ENCODE data around the gene SETBP1. TPM values are rescaled to one million over a fixed set of nuclear protein-coding genes. Genes with fewer than 3 reads are reported as not detected.
A peak's percentile ranks its signal among the peaks of the same experiment; 100 is the strongest.

Gene SETBP1
- total and polyA plus RNA-seq, 4 donors: 1.3 to 85.0 (median 24.1) TPM

DNA sequence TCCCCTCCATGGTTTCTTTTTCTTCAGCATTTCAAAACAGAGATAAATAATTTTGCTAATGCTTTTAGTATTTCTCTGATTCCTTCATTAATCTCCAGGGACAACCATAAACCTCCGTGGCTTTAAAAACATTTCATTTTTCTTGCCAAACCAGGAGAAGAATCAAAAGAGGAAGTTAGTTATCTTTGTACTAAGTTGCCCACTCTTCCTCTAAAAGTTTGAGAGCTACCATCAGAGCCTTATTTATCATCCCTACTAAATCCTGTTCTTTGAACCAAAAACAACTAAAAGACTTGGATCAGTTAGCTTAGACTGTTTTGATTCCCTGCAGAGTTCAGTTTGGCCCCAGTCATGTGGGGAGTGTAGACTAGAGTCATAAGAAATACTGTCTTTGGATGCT is 208.4 kb downstream of the SETBP1 start:
- Histone ChIP-seq H3K27ac (ENCODE audit: low read depth in 1 of 2, low read length in 2 of 2) (no peak overlapping the region), H3K4me1 (ENCODE audit: control insufficient read depth in 1 of 2, insufficient read depth in 2 of 2, low read length in 2 of 2) (peaks cover 2 to 8% of the 10 kb centered on the region in 2 donors), H3K36me3 (ENCODE audit: control insufficient read depth in 1 of 2, insufficient read depth in 2 of 2, low read length in 1 of 2) (peaks cover 0 to under 1% of the 10 kb centered on the region in 2 donors), H3K9me3 (ENCODE audit: control insufficient read depth, low read length) (no peaks in the 10 kb centered on the region), H3K27me3 (ENCODE audit: control insufficient read depth in 1 of 2, insufficient read depth in 2 of 2, low read length in 1 of 2) (no peaks in the 10 kb centered on the region), H3K4me3 (ENCODE audit: low read length in 2 of 2) (no peak overlapping the region)
- DNase-seq: no peak
- intact Hi-C loops (cut with DNase I): loop anchor here in 1 of 2 donors (10.0 kb wide), 1 partner anchor 976 kb away; no protein-coding TSS in a partner anchor
- ATAC-seq (ENCODE audit: low FRiP score): no peak
- WGBS, 2 donors: 5 to 6% methylated on average over 1 of the region's 1 CpG

GRCh38 chr18:44893045-44893706 is 212.5 kb downstream of the SETBP1 start:
- intact Hi-C loops (cut with DNase I): loop anchor here in 1 of 2 donors (10.0 kb wide), 1 partner anchor 768 kb away; no protein-coding TSS in a partner anchor
- ATAC-seq (ENCODE audit: low FRiP score): no peak

GRCh38 chr18:44893966-44894365 is 213.3 kb downstream of the SETBP1 start:
- DNase-seq (no peak), ATAC-seq (ENCODE audit: low FRiP score) (no peak)
- no peaks in the 10 kb centered on the region for H3K36me3 ChIP-seq (ENCODE audit: control insufficient read depth in 1 of 2, insufficient read depth in 2 of 2, low read length in 1 of 2)
- WGBS, 2 donors: 42 to 44% methylated on average over 2 of the region's 2 CpGs
- peaks cover 0 to 2% of the 10 kb centered on the region in 2 donors for H3K4me1 ChIP-seq (ENCODE audit: control insufficient read depth in 1 of 2, insufficient read depth in 2 of 2, low read length in 2 of 2)
- no peak overlapping the region for H3K4me3 ChIP-seq (ENCODE audit: low read length in 2 of 2)
- no peaks in the 10 kb centered on the region for H3K9me3 ChIP-seq (ENCODE audit: control insufficient read depth, low read length)
- H3K27me3 ChIP-seq (ENCODE audit: control insufficient read depth in 1 of 2, insufficient read depth in 2 of 2, low read length in 1 of 2): no peaks in the 10 kb centered on the region
- intact Hi-C loops (cut with DNase I): loop anchor here in 1 of 2 donors (10.0 kb wide), 1 partner anchor 769 kb away; no protein-coding TSS in a partner anchor
- no peak overlapping the region for H3K27ac ChIP-seq (ENCODE audit: low read depth in 1 of 2, low read length in 2 of 2)

More at GRCh38 chr18:44893045-44893706, 212.5 kb downstream of the SETBP1 start:
- Histone ChIP-seq H3K27me3 (ENCODE audit: control insufficient read depth in 1 of 2, insufficient read depth in 2 of 2, low read length in 1 of 2) (no peaks in the 10 kb centered on the region), H3K27ac (ENCODE audit: low read depth in 1 of 2, low read length in 2 of 2) (no peak overlapping the region), H3K4me3 (ENCODE audit: low read length in 2 of 2) (no peak overlapping the region), H3K36me3 (ENCODE audit: control insufficient read depth in 1 of 2, insufficient read depth in 2 of 2, low read length in 1 of 2) (no peaks in the 10 kb centered on the region), H3K4me1 (ENCODE audit: control insufficient read depth in 1 of 2, insufficient read depth in 2 of 2, low read length in 2 of 2) (peaks cover 0 to 4% of the 10 kb centered on the region in 2 donors), H3K9me3 (ENCODE audit: control insufficient read depth, low read length) (no peaks in the 10 kb centered on the region)
- DNase-seq: no peak
- 93% methylated on average over 4 of the region's 4 CpGs for WGBS, 2 donors

DNA sequence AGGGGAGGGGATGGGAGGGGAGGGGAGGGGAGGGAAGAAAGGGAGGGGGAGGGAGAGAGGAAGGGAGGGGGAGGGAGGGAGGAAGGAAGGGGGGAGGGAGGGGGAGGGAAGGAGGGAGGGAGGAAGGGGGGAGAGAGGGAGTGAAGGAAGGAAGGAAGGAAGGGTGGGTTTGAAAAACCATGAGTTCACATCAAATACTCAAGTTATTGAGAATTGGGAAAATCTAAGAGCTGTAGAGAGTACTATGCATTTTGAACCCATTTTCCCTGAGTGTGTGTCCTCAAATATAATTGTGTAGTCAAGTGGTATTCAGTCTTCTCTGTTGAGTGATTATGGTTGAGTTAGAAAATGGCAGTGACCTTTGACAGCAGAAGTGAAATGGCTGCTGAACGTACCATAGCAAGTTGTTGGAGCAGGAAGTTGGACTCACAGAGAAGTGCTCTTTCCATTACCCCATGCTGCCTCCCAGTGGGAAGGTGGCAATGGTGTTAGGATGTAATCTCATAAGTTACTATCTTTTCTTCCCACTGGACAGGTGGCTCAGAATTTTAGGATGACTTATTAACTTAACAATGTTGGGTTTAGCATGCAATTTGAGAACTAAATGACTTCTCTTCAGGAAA is 214.6 kb downstream of the SETBP1 start:
- DNase-seq: peak in 1 of 2 donors; percentile 58
- H3K4me3 ChIP-seq (ENCODE audit: low read length in 2 of 2): no peak overlapping the region
- 20 to 22% methylated on average over 1 of the region's 1 CpG for WGBS, 2 donors

DNA sequence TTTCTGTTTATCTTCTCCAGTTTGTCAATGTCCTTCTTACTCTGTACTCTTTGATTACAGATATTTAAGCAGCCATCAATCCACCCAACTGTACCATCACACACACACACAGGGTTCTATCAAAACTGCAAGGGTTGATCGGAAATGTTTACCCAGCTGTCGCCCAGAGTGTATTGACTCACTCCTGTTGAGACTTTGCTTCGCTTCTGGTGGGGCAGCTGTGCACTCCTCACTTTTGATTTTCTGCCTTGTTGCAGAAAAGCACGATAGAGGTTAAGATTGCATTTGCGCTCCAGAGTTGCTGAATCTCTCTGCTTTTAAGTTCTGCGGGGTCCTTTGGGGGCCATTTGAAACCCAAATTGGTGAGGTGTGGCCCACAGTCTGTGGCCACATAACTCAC is 216.2 kb downstream of the SETBP1 start:
- no peaks in the 10 kb centered on the region for H3K9me3 ChIP-seq (ENCODE audit: control insufficient read depth, low read length)
- H3K4me1 ChIP-seq (ENCODE audit: control insufficient read depth in 1 of 2, insufficient read depth in 2 of 2, low read length in 2 of 2): no peaks in the 10 kb centered on the region
- H3K27ac ChIP-seq (ENCODE audit: low read depth in 1 of 2, low read length in 2 of 2): no peak overlapping the region
- H3K27me3 ChIP-seq (ENCODE audit: control insufficient read depth in 1 of 2, insufficient read depth in 2 of 2, low read length in 1 of 2): no peaks in the 10 kb centered on the region
- intact Hi-C loops (cut with DNase I): loop anchor here in 1 of 2 donors (10.0 kb wide), 1 partner anchor 772 kb away; no protein-coding TSS in a partner anchor
- WGBS, 2 donors: 93% methylated on average over 6 of the region's 6 CpGs
- ATAC-seq (ENCODE audit: low FRiP score) (no peak), DNase-seq (no peak)
- H3K4me3 ChIP-seq (ENCODE audit: low read length in 2 of 2): no peak overlapping the region
- no peaks in the 10 kb centered on the region for H3K36me3 ChIP-seq (ENCODE audit: control insufficient read depth in 1 of 2, insufficient read depth in 2 of 2, low read length in 1 of 2)

More for the DNA sequence above, 214.6 kb downstream of the SETBP1 start:
- Histone ChIP-seq H3K4me1 (ENCODE audit: control insufficient read depth in 1 of 2, insufficient read depth in 2 of 2, low read length in 2 of 2) (peaks cover 0 to 2% of the 10 kb centered on the region in 2 donors), H3K36me3 (ENCODE audit: control insufficient read depth in 1 of 2, insufficient read depth in 2 of 2, low read length in 1 of 2) (no peaks in the 10 kb centered on the region), H3K27me3 (ENCODE audit: control insufficient read depth in 1 of 2, insufficient read depth in 2 of 2, low read length in 1 of 2) (no peaks in the 10 kb centered on the region), H3K9me3 (ENCODE audit: control insufficient read depth, low read length) (no peaks in the 10 kb centered on the region), H3K27ac (ENCODE audit: low read depth in 1 of 2, low read length in 2 of 2) (no peak overlapping the region)
- peak; percentile 63 for ATAC-seq (ENCODE audit: low FRiP score)
- intact Hi-C loops (cut with DNase I): loop anchor here in 1 of 2 donors (10.0 kb wide), 1 partner anchor 770 kb away; no protein-coding TSS in a partner anchor

DNA sequence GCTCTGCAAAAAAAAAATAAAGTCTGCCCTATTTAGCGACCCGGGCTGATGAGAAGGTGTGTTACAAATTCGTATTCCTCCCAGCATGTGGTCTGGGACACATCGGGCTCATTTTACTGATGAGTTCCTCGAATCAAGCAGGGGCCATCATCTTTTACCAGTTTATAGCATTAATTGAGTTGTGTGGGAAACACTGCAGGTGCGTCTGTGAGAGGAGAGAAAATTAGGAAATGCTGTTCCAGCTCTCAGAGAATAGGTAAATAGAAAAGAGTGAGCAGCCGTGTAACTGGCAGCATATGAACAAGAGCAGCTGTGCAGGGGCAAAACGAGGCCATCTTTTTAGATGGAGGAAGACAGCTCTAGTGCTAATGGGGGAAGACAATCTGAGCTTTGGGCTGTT is 216.7 kb downstream of the SETBP1 start:
- 83 to 87% methylated on average over 8 of the region's 8 CpGs for WGBS, 2 donors
- ATAC-seq (ENCODE audit: low FRiP score): no peak
- Histone ChIP-seq H3K9me3 (ENCODE audit: control insufficient read depth, low read length) (no peaks in the 10 kb centered on the region), H3K4me3 (ENCODE audit: low read length in 2 of 2) (no peak overlapping the region), H3K27ac (ENCODE audit: low read depth in 1 of 2, low read length in 2 of 2) (no peak overlapping the region), H3K4me1 (ENCODE audit: control insufficient read depth in 1 of 2, insufficient read depth in 2 of 2, low read length in 2 of 2) (no peaks in the 10 kb centered on the region), H3K27me3 (ENCODE audit: control insufficient read depth in 1 of 2, insufficient read depth in 2 of 2, low read length in 1 of 2) (no peaks in the 10 kb centered on the region), H3K36me3 (ENCODE audit: control insufficient read depth in 1 of 2, insufficient read depth in 2 of 2, low read length in 1 of 2) (no peaks in the 10 kb centered on the region)
- intact Hi-C loops (cut with DNase I): loop anchor here in 1 of 2 donors (10.0 kb wide), 1 partner anchor 773 kb away; no protein-coding TSS in a partner anchor
- no peak for DNase-seq

DNA sequence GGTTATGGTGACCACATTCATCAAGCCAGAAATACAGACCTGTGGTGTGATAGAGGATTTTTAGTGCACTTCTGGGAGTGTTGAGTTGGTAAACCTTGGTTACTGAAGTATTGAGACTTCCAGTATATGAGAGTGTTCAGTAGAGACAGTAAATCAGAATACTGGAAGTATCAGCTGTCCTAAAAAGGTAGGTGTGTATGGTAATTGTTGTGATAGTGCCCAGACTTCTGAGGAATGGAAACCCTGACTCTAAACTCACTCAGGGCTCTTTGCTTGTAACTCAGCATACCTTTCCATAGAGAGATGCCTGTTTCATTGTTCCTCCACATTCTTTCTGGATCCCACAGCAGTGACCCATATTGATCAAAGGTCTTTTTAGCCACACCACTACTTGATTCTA is 217.1 kb downstream of the SETBP1 start:
- DNase-seq: no peak
- no peaks in the 10 kb centered on the region for H3K9me3 ChIP-seq (ENCODE audit: control insufficient read depth, low read length)
- H3K36me3 ChIP-seq (ENCODE audit: control insufficient read depth in 1 of 2, insufficient read depth in 2 of 2, low read length in 1 of 2): no peaks in the 10 kb centered on the region
- no peak for ATAC-seq (ENCODE audit: low FRiP score)
- H3K4me1 ChIP-seq (ENCODE audit: control insufficient read depth in 1 of 2, insufficient read depth in 2 of 2, low read length in 2 of 2): no peaks in the 10 kb centered on the region
- no peak overlapping the region for H3K4me3 ChIP-seq (ENCODE audit: low read length in 2 of 2)
- intact Hi-C loops (cut with DNase I): loop anchor here in 1 of 2 donors (10.0 kb wide), 1 partner anchor 773 kb away; no protein-coding TSS in a partner anchor
- H3K27me3 ChIP-seq (ENCODE audit: control insufficient read depth in 1 of 2, insufficient read depth in 2 of 2, low read length in 1 of 2): no peaks in the 10 kb centered on the region
- H3K27ac ChIP-seq (ENCODE audit: low read depth in 1 of 2, low read length in 2 of 2): no peak overlapping the region

GRCh38 chr18:44898498-44898897 is 217.8 kb downstream of the SETBP1 start:
- Histone ChIP-seq H3K4me1 (ENCODE audit: control insufficient read depth in 1 of 2, insufficient read depth in 2 of 2, low read length in 2 of 2) (no peaks in the 10 kb centered on the region), H3K27me3 (ENCODE audit: control insufficient read depth in 1 of 2, insufficient read depth in 2 of 2, low read length in 1 of 2) (no peaks in the 10 kb centered on the region), H3K27ac (ENCODE audit: low read depth in 1 of 2, low read length in 2 of 2) (no peak overlapping the region), H3K36me3 (ENCODE audit: control insufficient read depth in 1 of 2, insufficient read depth in 2 of 2, low read length in 1 of 2) (no peaks in the 10 kb centered on the region), H3K4me3 (ENCODE audit: low read length in 2 of 2) (no peak overlapping the region), H3K9me3 (ENCODE audit: control insufficient read depth, low read length) (no peaks in the 10 kb centered on the region)
- no peak for DNase-seq
- intact Hi-C loops (cut with DNase I): loop anchor here in 1 of 2 donors (10.0 kb wide), 1 partner anchor 774 kb away; no protein-coding TSS in a partner anchor
- WGBS, 2 donors: 69 to 70% methylated on average over 2 of the region's 2 CpGs
- ATAC-seq (ENCODE audit: low FRiP score): no peak
